Measurements from ENCODE around the gene CAD. TPM values are rescaled to one million over a fixed set of nuclear protein-coding genes. Genes with fewer than 3 reads are reported as not detected.

CAD gene
- total RNA-seq, 1 donor from 2014 or later = 7.7 TPM

DNA sequence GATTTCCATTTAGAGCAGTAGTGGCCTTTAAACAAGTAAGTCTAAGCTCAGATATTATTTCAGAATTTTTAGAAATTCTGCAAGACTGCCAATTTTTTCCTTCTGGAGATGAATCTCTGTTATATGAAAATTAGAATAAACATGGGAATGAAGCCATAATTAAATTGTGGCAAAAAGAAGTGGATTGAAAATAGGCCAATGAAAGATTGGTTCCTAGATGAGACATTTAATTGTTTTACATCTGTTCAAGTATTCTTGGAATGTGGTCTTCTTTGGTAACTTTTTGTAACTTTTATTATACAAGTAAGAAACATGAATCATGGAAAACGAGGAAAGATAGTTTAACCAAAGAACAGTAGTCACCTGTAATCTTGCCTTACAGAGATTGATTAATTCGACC, 10.3 kb downstream of the CAD start:
- Histone ChIP-seq H3K4me3 (no peak overlapping the region), H3K27me3 (ENCODE audit: low read depth) (no peaks in the 10 kb centered on the region), H3K36me3 (peaks cover 96% of the 10 kb centered on the region), H3K4me1 (no peaks in the 10 kb centered on the region), H3K9me3 (replicated peaks) (no peaks in the 10 kb centered on the region), H3K27ac (replicated peaks) (no peak overlapping the region)
- DNase-seq = no peak
- intact Hi-C loops (cut with micrococcal nuclease) = no loop called here
- TF ChIP-seq, protein P1, sequence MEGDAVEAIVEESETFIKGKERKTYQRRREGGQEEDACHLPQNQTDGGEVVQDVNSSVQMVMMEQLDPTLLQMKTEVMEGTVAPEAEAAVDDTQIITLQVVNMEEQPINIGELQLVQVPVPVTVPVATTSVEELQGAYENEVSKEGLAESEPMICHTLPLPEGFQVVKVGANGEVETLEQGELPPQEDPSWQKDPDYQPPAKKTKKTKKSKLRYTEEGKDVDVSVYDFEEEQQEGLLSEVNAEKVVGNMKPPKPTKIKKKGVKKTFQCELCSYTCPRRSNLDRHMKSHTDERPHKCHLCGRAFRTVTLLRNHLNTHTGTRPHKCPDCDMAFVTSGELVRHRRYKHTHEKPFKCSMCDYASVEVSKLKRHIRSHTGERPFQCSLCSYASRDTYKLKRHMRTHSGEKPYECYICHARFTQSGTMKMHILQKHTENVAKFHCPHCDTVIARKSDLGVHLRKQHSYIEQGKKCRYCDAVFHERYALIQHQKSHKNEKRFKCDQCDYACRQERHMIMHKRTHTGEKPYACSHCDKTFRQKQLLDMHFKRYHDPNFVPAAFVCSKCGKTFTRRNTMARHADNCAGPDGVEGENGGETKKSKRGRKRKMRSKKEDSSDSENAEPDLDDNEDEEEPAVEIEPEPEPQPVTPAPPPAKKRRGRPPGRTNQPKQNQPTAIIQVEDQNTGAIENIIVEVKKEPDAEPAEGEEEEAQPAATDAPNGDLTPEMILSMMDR (IDR thresholded peaks at IDR 0.05; ENCODE audit: borderline replicate concordance) = no peak

DNA sequence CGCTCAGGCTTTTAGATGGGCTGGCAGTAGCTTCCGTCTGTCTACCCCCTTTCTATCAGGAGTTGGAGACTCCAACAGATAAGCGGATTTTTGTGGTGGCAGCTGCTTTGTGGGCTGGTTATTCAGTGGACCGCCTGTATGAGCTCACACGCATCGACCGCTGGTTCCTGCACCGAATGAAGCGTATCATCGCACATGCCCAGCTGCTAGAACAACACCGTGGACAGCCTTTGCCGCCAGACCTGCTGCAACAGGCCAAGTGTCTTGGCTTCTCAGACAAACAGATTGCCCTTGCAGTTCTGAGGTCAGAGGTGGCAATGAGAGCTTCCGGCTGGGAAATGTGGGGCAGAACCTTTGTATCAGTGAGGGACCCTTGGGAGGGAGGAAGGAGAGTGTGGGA, 14.8 kb downstream of the CAD start:
- DNase-seq = no peak
- TF ChIP-seq, protein P1 (IDR thresholded peaks at IDR 0.05; ENCODE audit: borderline replicate concordance) = no peak
- Histone ChIP-seq H3K4me1 (no peaks in the 10 kb centered on the region), H3K9me3 (replicated peaks) (no peaks in the 10 kb centered on the region), H3K27me3 (ENCODE audit: low read depth) (no peaks in the 10 kb centered on the region), H3K27ac (replicated peaks) (no peak overlapping the region), H3K4me3 (no peak overlapping the region), H3K36me3 (peaks cover 97% of the 10 kb centered on the region)
- intact Hi-C loops (cut with micrococcal nuclease) = no loop called here

DNA sequence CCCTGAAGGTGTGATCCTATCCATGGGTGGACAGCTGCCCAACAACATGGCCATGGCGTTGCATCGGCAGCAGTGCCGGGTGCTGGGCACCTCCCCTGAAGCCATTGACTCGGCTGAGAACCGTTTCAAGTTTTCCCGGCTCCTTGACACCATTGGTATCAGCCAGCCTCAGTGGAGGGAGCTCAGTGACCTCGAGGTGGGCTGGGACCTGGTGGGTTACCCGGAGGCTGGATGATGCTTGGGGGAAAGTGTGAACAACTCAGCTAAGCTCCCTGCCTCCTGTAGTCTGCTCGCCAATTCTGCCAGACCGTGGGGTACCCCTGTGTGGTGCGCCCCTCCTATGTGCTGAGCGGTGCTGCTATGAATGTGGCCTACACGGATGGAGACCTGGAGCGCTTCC, 16.2 kb downstream of the CAD start:
- TF ChIP-seq, protein P1 (IDR thresholded peaks at IDR 0.05; ENCODE audit: borderline replicate concordance) = no peak
- no peaks in the 10 kb centered on the region for H3K27me3 ChIP-seq (ENCODE audit: low read depth)
- no peak for DNase-seq
- H3K36me3 ChIP-seq = peaks cover 97% of the 10 kb centered on the region
- no peak overlapping the region for H3K27ac ChIP-seq (replicated peaks)
- H3K4me1 ChIP-seq = no peaks in the 10 kb centered on the region
- H3K4me3 ChIP-seq = no peak overlapping the region
- no peaks in the 10 kb centered on the region for H3K9me3 ChIP-seq (replicated peaks)
- intact Hi-C loops (cut with micrococcal nuclease) = no loop called here

GRCh38 chr2:27236136-27236535, 19.0 kb downstream of the CAD start:
- Histone ChIP-seq H3K4me1 (no peaks in the 10 kb centered on the region), H3K27ac (replicated peaks) (no peak overlapping the region), H3K9me3 (replicated peaks) (no peaks in the 10 kb centered on the region), H3K27me3 (ENCODE audit: low read depth) (no peaks in the 10 kb centered on the region), H3K4me3 (no peak overlapping the region), H3K36me3 (peaks cover 100% of the 10 kb centered on the region)
- intact Hi-C loops (cut with micrococcal nuclease) = no loop called here
- DNase-seq = no peak
- TF ChIP-seq, protein P1 (IDR thresholded peaks at IDR 0.05; ENCODE audit: borderline replicate concordance) = no peak

GRCh38 chr2:27236626-27237025, 19.5 kb downstream of the CAD start:
- H3K9me3 ChIP-seq (replicated peaks) = no peaks in the 10 kb centered on the region
- no peak overlapping the region for H3K4me3 ChIP-seq
- H3K27ac ChIP-seq (replicated peaks) = no peak overlapping the region
- peaks cover 100% of the 10 kb centered on the region for H3K36me3 ChIP-seq
- H3K4me1 ChIP-seq = no peaks in the 10 kb centered on the region
- intact Hi-C loops (cut with micrococcal nuclease) = no loop called here
- DNase-seq = no peak
- no peaks in the 10 kb centered on the region for H3K27me3 ChIP-seq (ENCODE audit: low read depth)
- TF ChIP-seq, protein P1 (IDR thresholded peaks at IDR 0.05; ENCODE audit: borderline replicate concordance) = no peak

Data from left ventricle myocardium inferior (tissue), 1 donor.